CD4-positive, alpha-beta memory T cell (primary cell): ENCODE results near the gene DPH1. TPM values are rescaled to one million over a fixed set of nuclear protein-coding genes. Genes with fewer than 3 reads are reported as not detected.
A peak's percentile ranks its signal among the peaks of the same experiment; 100 is the strongest.

Experiments used
- CTCF ChIA-PET: fragments of 350-600 bp; sonication (Branson Sonifier 250); formaldehyde crosslinking; loops from one replicate; lab custom pipeline; 2021; ENCODE audit warnings: inconsistent platforms; ENCODE audit not compliant: partially characterized antibody; lab: Charles Lee
- POLR2A ChIA-PET: fragments of 350-600 bp; sonication (Branson Sonifier 250); formaldehyde crosslinking; loops from one replicate; lab custom pipeline; 2021; ENCODE audit not compliant: partially characterized antibody; lab: Charles Lee
- DNase-seq, 5 donors: peaks; one replicate each; pipeline versions ENCODE4 v3.0.0 to v3.0.0-alpha.2; 2020 to 2022; ENCODE audit warnings: mixed read lengths in 1 of 5
- H3K27ac ChIP-seq: one replicate; pipeline ENCODE4 v1.7.0; 2013; ENCODE audit warnings: low read depth, low read length
- H3K27me3 ChIP-seq: 2 replicates; pipeline ENCODE4 v1.7.0; 2013; ENCODE audit warnings: mild to moderate bottlenecking, low read length, moderate library complexity; ENCODE audit not compliant: insufficient read depth
- H3K36me3 ChIP-seq: 2 replicates; pipeline ENCODE4 v1.7.0; 2013; ENCODE audit warnings: mild to moderate bottlenecking, low read length, moderate library complexity; ENCODE audit not compliant: insufficient read depth
- H3K4me1 ChIP-seq: 2 replicates; pipeline ENCODE4 v1.7.0; 2013; ENCODE audit warnings: mild to moderate bottlenecking, low read length, moderate library complexity; ENCODE audit not compliant: insufficient read depth
- H3K4me3 ChIP-seq, 2 donors: one replicate each; pipeline ENCODE4 v1.7.0; 2013; ENCODE audit warnings: low read length in 2 of 2, mild to moderate bottlenecking in 1 of 2
- H3K9me3 ChIP-seq, 2 donors: one replicate each; pipeline ENCODE4 v1.7.0; 2013; ENCODE audit warnings: low read length in 2 of 2, control low read depth in 1 of 2; ENCODE audit not compliant: control insufficient read depth in 1 of 2
- H3K27ac Mint-ChIP-seq, 7 donors: one replicate each; pipeline ENCODE4 v1.8.0; 2020 to 2021; ENCODE audit warnings: mixed read lengths in 7 of 7, mild to moderate bottlenecking in 6 of 7, inconsistent platforms in 3 of 7, moderate library complexity in 3 of 7
- H3K27me3 Mint-ChIP-seq, 2 donors: one replicate each; pipeline ENCODE4 v1.8.0; 2020 to 2021; ENCODE audit warnings: mixed read lengths in 2 of 2
- H3K36me3 Mint-ChIP-seq, 2 donors: one replicate each; pipeline ENCODE4 v1.8.0; 2020 to 2021; ENCODE audit warnings: mixed read lengths in 2 of 2, inconsistent platforms in 1 of 2, mild to moderate bottlenecking in 1 of 2
- H3K4me1 Mint-ChIP-seq, 4 donors: one replicate each; pipeline ENCODE4 v1.8.0; 2020 to 2021; ENCODE audit warnings: mixed read lengths in 4 of 4, mild to moderate bottlenecking in 1 of 4
- H3K4me3 Mint-ChIP-seq, 8 donors: one replicate each; pipeline ENCODE4 v1.8.0; 2020 to 2021; ENCODE audit warnings: mixed read lengths in 8 of 8, mild to moderate bottlenecking in 7 of 8, moderate library complexity in 6 of 8, inconsistent platforms in 3 of 8
- H3K9me3 Mint-ChIP-seq, 8 donors: one replicate each; pipeline ENCODE4 v1.8.0; 2020 to 2021; ENCODE audit warnings: mixed read lengths in 8 of 8, mild to moderate bottlenecking in 5 of 8, inconsistent platforms in 3 of 8, moderate library complexity in 1 of 8
- intact Hi-C: fragments of 100-400 bp; cut with micrococcal nuclease; formaldehyde crosslinking; loops from one replicate; pipeline ENCODE4 v1.15.1; 2023
- polyA plus RNA-seq, 2 donors: library from polyadenylated mRNA; unstranded; fragments of 300-500 nt; fragmentation: Illumina TruSeq; gene quantifications; one replicate each; pipeline ENCODE4 v1.2.3, GENCODE V29; 2021
- total RNA-seq, 2 experiments: library from RNA; stranded (reverse); gene quantifications; one replicate each; pipeline ENCODE4 v1.2.3, GENCODE V29; 2021

DPH1 gene
- total and polyA plus RNA-seq, 4 experiments from 2014 or later: 30.8 to 95.8 (median 58.2) TPM

DNA sequence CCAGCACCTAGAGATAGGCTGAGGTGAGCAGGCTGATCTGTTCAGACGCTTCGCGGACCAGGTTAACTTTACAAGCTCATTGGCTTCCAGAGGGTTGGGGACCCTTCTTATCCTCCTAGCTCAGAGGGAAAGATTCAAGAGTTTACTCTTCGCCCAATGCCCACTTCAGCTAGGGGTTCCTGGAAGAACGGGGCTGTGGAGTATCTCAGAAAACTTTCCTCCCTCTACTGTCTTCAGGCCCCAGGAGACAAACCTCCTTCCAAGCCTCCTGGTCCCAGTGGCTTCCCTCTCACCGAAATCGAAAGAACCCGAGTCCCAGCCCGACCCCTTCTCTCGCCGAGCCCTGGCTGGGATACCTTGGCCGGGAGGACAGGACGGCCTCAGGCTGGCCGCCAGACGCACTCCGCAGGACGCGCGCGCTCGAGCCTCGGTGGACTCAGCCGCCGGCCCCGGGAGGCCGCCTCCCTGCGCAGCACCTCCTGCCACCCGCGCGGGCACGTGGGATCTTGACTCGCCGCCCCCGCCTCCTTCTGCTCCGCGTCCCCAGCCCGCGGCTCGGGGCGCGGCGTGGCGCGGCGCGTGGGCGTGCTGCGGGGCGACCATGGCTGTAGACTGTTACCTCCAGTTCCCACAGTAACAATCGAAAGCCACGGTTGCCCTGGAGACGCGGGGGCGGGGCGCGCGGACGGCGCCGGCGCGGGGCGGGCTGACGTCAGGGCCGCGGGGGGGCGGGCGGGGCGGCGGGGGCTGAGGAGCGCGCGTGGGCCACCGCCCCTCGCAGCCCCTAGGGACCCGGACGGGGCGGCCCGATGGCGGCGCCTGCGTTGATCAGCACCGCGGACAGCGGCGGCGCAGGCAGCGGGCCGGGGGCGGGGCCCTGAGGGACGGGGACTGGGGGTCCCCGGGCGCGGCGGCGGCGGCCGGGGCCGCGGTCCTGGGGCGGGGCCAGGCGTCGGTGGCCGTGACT lies 19.7 kb downstream of the DPH1 start:
- Mint-ChIP-seq H3K4me3 (peak overlapping the region; percentile 61 to 81 (median 72)), H3K4me1 (peaks cover 11 to 37% (median 26%) of the 10 kb centered on the region in 4 donors), H3K36me3 (peaks cover 0 to 3% of the 10 kb centered on the region in 2 donors), H3K9me3 (no peaks in the 10 kb centered on the region), H3K27ac (peak overlapping the region; percentile 65 to 87 (median 81)), H3K27me3 (no peaks in the 10 kb centered on the region)
- H3K27ac ChIP-seq: peak overlapping the region; percentile 59
- H3K27me3 ChIP-seq: no peaks in the 10 kb centered on the region
- no peaks in the 10 kb centered on the region for H3K9me3 ChIP-seq
- POLR2A ChIA-PET: no interaction called here
- H3K4me3 ChIP-seq: peak overlapping the region; percentile 19 to 58
- intact Hi-C loops: loop anchor here (1.0 to 10.0 kb wide), 3 partner anchors 8 to 405 kb away; partner anchors contain the start of genes DPH1, RILP and SCARF1
- CTCF ChIA-PET: interaction anchor here (2.0 kb wide), 1 partner anchor 232 kb away, joined by 4 read pairs; no protein-coding TSS in a partner anchor
- peak; percentile 91 to 94 (median 92) for DNase-seq
- H3K36me3 ChIP-seq: peaks cover under 1% of the 10 kb centered on the region
- H3K4me1 ChIP-seq: peaks cover 34% of the 10 kb centered on the region

DNA sequence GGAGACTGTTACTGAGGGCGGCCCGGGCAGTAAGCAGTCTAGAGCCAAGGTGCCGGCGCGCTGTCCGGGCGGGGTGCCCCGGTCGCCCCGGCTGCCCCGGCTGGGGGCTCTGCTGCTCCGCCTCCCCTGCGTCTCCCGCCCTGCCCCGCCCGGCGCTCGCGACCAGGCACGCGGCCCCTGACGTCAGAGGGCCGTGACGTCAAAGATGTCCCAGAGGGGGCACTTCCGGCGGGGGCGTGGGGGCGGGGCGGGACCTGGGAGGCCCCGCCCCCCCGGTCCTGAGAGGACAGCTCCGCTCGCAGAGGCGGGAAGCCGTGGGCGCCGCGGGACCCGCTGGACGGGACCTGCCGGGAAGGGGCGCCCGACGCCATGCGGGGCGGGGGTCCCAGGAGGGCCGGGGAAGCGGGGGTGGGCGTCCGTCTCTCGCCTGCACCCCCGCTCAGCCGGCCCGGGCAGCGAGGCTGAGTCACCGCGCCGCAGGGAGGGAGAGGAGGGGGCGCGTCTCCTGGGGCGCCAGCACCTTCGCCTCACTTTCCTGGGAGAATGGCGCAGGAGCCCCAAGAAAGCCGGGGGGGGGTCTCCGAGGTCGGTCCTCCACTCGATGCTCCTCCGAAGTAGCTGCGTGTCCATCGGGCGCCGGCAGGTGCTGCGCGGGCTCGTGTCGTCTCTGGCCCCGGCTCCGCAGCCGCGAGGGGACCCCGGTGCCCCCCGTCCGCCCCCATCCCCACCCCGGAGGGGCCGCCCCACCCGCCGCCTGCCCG lies 20.5 kb downstream of the DPH1 start:
- POLR2A ChIA-PET: interaction anchor here (1.1 to 1.6 kb wide), 2 partner anchors 39 to 209 kb away, joined by 4 read pairs; no protein-coding TSS in a partner anchor
- CTCF ChIA-PET: interaction anchor here (0.7 to 2.0 kb wide), 2 partner anchors 231 to 377 kb away, joined by 3 to 4 read pairs; no protein-coding TSS in a partner anchor
- H3K27me3 ChIP-seq: no peaks in the 10 kb centered on the region
- H3K27ac Mint-ChIP-seq: peak overlapping the region in 1 of 7 donors; percentile 83
- no peaks in the 10 kb centered on the region for H3K27me3 Mint-ChIP-seq
- peak overlapping the region in 1 of 2 donors; percentile 28 for H3K4me3 ChIP-seq
- H3K36me3 ChIP-seq: no peaks in the 10 kb centered on the region
- no peaks in the 10 kb centered on the region for H3K9me3 Mint-ChIP-seq
- no peak overlapping the region for H3K4me3 Mint-ChIP-seq
- peaks cover 0 to 4% of the 10 kb centered on the region in 2 donors for H3K36me3 Mint-ChIP-seq
- peaks cover 11 to 39% (median 23%) of the 10 kb centered on the region in 4 donors for H3K4me1 Mint-ChIP-seq
- DNase-seq: peak; percentile 72 to 80 (median 77)
- H3K9me3 ChIP-seq: no peaks in the 10 kb centered on the region
- peaks cover 34% of the 10 kb centered on the region for H3K4me1 ChIP-seq
- H3K27ac ChIP-seq: no peak overlapping the region
- intact Hi-C loops: loop anchor here (1.0 kb wide), 1 partner anchor 9 kb away; no protein-coding TSS in a partner anchor

DNA sequence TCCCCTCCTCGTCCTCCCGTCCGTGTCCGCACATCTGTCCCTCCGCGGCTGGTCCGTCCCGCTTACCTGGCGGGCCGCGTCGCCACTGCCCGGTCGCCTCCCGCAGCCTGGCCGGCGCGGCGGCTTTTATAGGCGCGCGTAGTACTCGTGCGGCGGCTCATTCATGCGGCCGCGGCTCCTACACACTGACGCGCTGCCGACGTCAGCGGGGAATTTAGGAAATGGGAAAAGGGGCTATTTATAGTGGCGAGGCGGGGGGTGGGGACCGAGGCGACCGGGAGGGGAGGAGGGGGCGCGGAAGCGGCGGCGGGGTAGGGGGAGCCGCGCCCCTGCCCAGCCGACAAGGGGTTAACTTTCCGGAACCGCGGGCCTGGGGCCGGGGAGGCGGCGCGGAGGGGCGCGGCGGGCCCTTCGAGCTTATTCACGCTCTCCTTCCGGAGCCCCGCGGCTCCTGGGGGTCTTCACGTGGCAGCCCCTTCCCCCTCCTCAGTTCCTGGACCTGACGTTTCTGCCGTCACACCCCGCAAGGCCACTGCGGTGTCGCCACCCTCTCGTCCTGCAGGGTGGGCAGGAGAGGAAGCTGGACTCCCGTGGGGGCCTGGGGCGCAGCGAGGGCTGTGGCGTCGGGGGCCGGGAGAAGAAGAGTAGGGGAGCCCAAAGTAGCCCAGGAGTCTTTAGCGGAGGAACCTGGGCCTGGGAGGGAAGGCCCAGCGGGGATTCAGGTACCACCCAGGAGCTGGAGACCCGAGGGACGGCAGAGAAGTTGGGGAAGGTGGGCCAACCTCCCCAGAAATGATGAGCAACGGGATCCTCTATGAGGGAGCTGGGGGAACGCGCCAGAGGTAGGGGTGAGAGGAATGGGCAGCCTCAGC lies 21.3 kb downstream of the DPH1 start:
- Histone ChIP-seq H3K4me1 (peaks cover 38% of the 10 kb centered on the region), H3K4me3 (no peak overlapping the region), H3K27me3 (no peaks in the 10 kb centered on the region), H3K36me3 (no peaks in the 10 kb centered on the region), H3K27ac (no peak overlapping the region), H3K9me3 (no peaks in the 10 kb centered on the region)
- Mint-ChIP-seq H3K27me3 (no peaks in the 10 kb centered on the region), H3K9me3 (no peaks in the 10 kb centered on the region), H3K4me3 (peak overlapping the region in 7 of 8 donors; percentile 48 to 80 (median 64)), H3K36me3 (peaks cover 0 to 4% of the 10 kb centered on the region in 2 donors), H3K4me1 (peaks cover 11 to 39% (median 23%) of the 10 kb centered on the region in 4 donors), H3K27ac (peak overlapping the region; percentile 64 to 88 (median 68))
- intact Hi-C loops: no loop called here
- ChIA-PET POLR2A (interaction anchor here (0.7 to 1.6 kb wide), 5 partner anchors 27 to 334 kb away, joined by 3 to 5 read pairs (median 4); partner anchors contain the start of gene RTN4RL1), CTCF (interaction anchor here (1.3 to 2.0 kb wide), 4 partner anchors 194 to 232 kb away, joined by 3 to 7 read pairs (median 4); no protein-coding TSS in a partner anchor)
- no peak for DNase-seq

DNA sequence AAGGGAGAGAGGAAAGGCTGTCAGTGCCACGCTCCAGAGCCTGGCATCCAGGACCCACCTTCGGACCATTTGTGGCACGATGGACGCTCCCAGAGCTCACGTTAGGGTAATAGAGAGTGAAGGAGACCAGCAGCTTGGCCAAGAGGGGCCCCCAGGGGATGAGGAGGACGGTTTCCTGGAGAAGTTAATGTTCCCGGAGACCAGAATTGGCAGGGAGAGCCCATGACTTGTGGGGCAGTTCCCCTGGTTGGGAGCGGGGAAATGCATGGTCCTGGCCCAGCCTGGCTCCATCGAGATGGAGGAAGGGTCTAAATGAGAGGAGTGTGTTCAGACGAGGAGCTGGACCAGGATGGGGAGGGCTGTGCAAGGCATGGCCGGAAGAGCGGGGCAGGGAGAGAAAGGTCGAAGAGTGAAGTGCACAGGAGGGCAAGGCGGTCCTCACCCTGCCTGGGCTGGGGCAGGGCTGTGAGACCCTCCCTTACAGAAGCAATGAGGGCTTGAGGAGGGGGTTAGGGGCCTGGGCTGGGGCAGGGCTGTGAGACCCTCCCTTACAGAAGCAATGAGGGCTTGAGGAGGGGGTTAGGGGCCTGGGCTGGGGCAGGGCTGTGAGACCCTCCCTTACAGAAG lies 22.1 kb downstream of the DPH1 start:
- no peak for DNase-seq
- intact Hi-C loops: no loop called here
- Histone ChIP-seq H3K4me3 (no peak overlapping the region), H3K27ac (no peak overlapping the region), H3K36me3 (no peaks in the 10 kb centered on the region), H3K4me1 (peaks cover 41% of the 10 kb centered on the region), H3K9me3 (no peaks in the 10 kb centered on the region), H3K27me3 (no peaks in the 10 kb centered on the region)
- Mint-ChIP-seq H3K27me3 (no peaks in the 10 kb centered on the region), H3K4me3 (peak overlapping the region in 7 of 8 donors; percentile 48 to 80 (median 60)), H3K9me3 (no peaks in the 10 kb centered on the region), H3K4me1 (peaks cover 11 to 39% (median 24%) of the 10 kb centered on the region in 4 donors), H3K36me3 (peaks cover 0 to 4% of the 10 kb centered on the region in 2 donors), H3K27ac (peak overlapping the region; percentile 65 to 88 (median 80))
- ChIA-PET CTCF (interaction anchor here (1.3 to 2.0 kb wide), 4 partner anchors 193 to 231 kb away, joined by 3 to 7 read pairs (median 4); no protein-coding TSS in a partner anchor), POLR2A (interaction anchor here (0.6 to 1.6 kb wide), 6 partner anchors 10 to 335 kb away, joined by 3 to 5 read pairs (median 4); partner anchors contain the start of genes OVCA2 and RTN4RL1)

DNA sequence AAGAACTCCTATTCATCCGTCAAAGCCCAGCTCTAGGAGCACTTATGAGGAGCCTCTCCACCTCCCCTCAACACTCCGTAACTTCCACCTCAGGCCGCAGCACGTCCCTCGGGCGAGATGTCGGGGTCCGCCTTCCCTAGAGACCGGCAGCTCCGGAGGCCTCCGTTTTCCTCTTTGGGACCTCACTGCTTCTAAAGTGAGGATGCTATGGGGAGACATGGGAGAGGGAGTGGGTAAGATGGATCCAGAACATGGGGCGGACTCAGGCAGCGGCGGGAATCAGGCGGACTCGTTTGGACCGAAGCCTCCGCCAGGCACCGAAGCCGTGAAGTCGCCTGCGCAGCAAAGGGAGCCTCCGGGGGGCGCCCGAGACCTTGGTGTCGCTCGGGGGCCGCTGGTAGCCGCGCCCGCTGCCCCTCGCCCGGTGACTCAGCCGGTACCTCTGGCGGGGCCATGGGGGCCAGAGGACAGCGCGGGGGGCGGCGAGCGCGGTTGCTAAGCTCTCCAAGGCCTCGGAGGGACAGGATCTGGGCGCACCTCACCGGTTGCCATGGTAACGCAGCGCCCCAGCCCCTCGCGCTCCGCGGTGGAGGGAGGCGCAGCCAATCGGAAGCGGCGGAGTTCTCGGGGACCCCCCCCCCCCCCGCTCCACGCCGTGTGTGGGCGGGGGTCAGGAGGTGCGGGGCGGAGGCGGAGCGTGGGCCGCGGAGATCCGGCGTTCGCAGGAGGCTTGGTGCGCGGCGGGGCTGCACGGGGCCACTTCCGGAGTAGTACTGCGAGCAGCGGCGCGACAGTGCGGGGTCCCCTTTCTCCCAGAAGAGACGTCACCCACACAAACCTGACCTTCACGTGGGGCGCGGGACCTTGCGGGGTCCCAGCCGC lies 23.7 kb downstream of the DPH1 start:
- Mint-ChIP-seq H3K27me3 (no peaks in the 10 kb centered on the region), H3K9me3 (no peaks in the 10 kb centered on the region), H3K4me1 (peaks cover 13 to 38% (median 22%) of the 10 kb centered on the region in 4 donors), H3K36me3 (peaks cover 0 to 4% of the 10 kb centered on the region in 2 donors), H3K27ac (peak overlapping the region; percentile 87 to 96 (median 92)), H3K4me3 (peak overlapping the region; percentile 79 to 91 (median 83))
- peak overlapping the region; percentile 47 to 63 for H3K4me3 ChIP-seq
- no peaks in the 10 kb centered on the region for H3K27me3 ChIP-seq
- DNase-seq: peak; percentile 78 to 85 (median 82)
- H3K27ac ChIP-seq: peak overlapping the region; percentile 71
- intact Hi-C loops: loop anchor here (1.0 to 2.0 kb wide), 5 partner anchors 191 to 348 kb away; partner anchors contain the start of genes MNT, SGSM2, SMG6 and SRR
- ChIA-PET POLR2A (interaction anchor here (0.7 to 6.8 kb wide), 15 partner anchors 12 to 370 kb away, joined by 3 to 75 read pairs (median 6); partner anchors contain the start of genes OVCA2, SMG6, SRR and TSR1), CTCF (interaction anchor here (0.5 to 8.6 kb wide), 29 partner anchors 7 to 405 kb away, joined by 3 to 192 read pairs (median 6); no protein-coding TSS in a partner anchor)
- no peaks in the 10 kb centered on the region for H3K9me3 ChIP-seq
- peaks cover 39% of the 10 kb centered on the region for H3K4me1 ChIP-seq
- H3K36me3 ChIP-seq: no peaks in the 10 kb centered on the region
